Breast epithelium (tissue), 3 donors: ENCODE results near the gene GPR137.

Experiments
- POLR2A ChIP-seq: fragments of 450-650 bp; IDR thresholded peaks from one replicate; pipeline ENCODE4 v1.6.1; 2016; ENCODE audit warnings: antibody characterized with exemption, mild to moderate bottlenecking, moderate library complexity
- TF ChIP-seq, protein P1 (sequence below), 3 donors: fragments of 450-650 bp; IDR thresholded peaks; one replicate each; pipeline ENCODE4 v1.5.1; 2016 to 2017; ENCODE audit warnings: antibody characterized with exemption in 3 of 3, mild to moderate bottlenecking in 3 of 3, moderate library complexity in 3 of 3

DNA sequence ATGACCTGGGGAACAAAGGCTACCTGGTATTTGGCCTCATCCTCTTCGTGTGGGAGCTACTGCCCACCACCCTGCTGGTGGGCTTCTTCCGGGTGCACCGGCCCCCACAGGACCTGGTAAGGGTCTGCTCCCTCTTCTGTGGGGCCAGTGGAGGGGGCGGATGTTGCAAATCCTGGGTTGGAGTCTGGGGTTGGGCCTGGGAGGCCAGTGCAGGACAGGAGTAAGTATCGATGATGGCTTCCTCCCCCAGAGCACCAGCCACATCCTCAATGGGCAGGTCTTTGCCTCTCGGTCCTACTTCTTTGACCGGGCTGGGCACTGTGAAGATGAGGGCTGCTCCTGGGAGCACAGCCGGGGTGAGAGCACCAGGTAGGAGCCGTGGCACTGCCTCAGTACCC, 2.7 kb downstream of the GPR137 start:
- TF ChIP-seq POLR2A = no peak
- TF ChIP-seq, protein P1, sequence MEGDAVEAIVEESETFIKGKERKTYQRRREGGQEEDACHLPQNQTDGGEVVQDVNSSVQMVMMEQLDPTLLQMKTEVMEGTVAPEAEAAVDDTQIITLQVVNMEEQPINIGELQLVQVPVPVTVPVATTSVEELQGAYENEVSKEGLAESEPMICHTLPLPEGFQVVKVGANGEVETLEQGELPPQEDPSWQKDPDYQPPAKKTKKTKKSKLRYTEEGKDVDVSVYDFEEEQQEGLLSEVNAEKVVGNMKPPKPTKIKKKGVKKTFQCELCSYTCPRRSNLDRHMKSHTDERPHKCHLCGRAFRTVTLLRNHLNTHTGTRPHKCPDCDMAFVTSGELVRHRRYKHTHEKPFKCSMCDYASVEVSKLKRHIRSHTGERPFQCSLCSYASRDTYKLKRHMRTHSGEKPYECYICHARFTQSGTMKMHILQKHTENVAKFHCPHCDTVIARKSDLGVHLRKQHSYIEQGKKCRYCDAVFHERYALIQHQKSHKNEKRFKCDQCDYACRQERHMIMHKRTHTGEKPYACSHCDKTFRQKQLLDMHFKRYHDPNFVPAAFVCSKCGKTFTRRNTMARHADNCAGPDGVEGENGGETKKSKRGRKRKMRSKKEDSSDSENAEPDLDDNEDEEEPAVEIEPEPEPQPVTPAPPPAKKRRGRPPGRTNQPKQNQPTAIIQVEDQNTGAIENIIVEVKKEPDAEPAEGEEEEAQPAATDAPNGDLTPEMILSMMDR (IDR thresholded peaks at IDR 0.05) = no peak
